Osteocyte (in vitro differentiated cells): ENCODE data around the gene COLQ. TPM values are rescaled to one million over a fixed set of nuclear protein-coding genes. Genes with fewer than 3 reads are reported as not detected.

Source experiments
- DNase-seq: peaks from one replicate; pipeline ENCODE4 v3.0.0; 2021; ENCODE audit warnings: mixed read lengths; ENCODE audit not compliant: unreplicated experiment; ENCODE audit errors: extremely low spot score
- H3K27ac Mint-ChIP-seq: one replicate; pipeline ENCODE4 v1.8.0; 2021; ENCODE audit warnings: mild to moderate bottlenecking, mixed read lengths; ENCODE audit not compliant: unreplicated experiment
- H3K27me3 Mint-ChIP-seq: one replicate; pipeline ENCODE4 v1.8.0; 2021; ENCODE audit warnings: mixed read lengths; ENCODE audit not compliant: unreplicated experiment
- H3K36me3 Mint-ChIP-seq: one replicate; pipeline ENCODE4 v1.8.0; 2021; ENCODE audit warnings: mixed read lengths; ENCODE audit not compliant: unreplicated experiment
- H3K4me1 Mint-ChIP-seq: one replicate; pipeline ENCODE4 v1.8.0; 2021; ENCODE audit warnings: mixed read lengths; ENCODE audit not compliant: unreplicated experiment
- H3K4me3 Mint-ChIP-seq: one replicate; pipeline ENCODE4 v1.8.0; 2021; ENCODE audit warnings: mild to moderate bottlenecking, moderate library complexity, mixed read lengths; ENCODE audit not compliant: unreplicated experiment
- H3K9me3 Mint-ChIP-seq: one replicate; pipeline ENCODE4 v1.8.0; 2021; ENCODE audit warnings: mixed read lengths; ENCODE audit not compliant: unreplicated experiment
- CTCF ChIP-seq: fragments of 200-600 bp; sonication (generic); IDR thresholded peaks from 2 replicates; pipeline ENCODE4 v1.5.0; 2021; ENCODE audit warnings: antibody characterized with exemption, mild to moderate bottlenecking, moderate library complexity
- total RNA-seq: library from RNA; stranded (reverse); gene quantifications from 2 replicates; pipeline ENCODE4 v1.2.1, GENCODE V29; 2021

COLQ gene
- total RNA-seq, 1 donor from 2014 or later = 2.6 TPM

DNA sequence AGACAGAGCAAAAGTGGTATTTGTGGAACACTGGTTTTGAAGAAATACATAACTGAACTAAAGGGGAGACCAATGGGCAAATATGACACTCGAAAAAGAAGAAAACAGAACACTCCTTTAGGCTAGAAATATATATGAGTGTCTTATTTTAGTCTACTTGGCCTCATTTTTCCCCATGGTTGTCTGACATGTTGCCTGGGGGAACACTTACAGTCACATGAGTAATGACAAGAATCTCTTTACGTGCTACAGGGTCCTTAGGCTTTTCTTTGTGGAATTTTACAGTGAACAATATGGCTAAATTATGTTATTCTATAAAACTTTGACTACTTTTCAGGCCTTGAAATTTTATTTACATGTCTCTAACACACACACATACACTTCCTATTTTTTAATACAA lies 111.7 kb downstream of the COLQ start:
- H3K27ac Mint-ChIP-seq = no peak overlapping the region
- H3K36me3 Mint-ChIP-seq = peaks cover 38% of the 10 kb centered on the region
- no peaks in the 10 kb centered on the region for H3K27me3 Mint-ChIP-seq
- no peak overlapping the region for H3K4me3 Mint-ChIP-seq
- TF ChIP-seq CTCF = no peak
- H3K9me3 Mint-ChIP-seq = no peaks in the 10 kb centered on the region
- no peaks in the 10 kb centered on the region for H3K4me1 Mint-ChIP-seq
- no peak for DNase-seq

GRCh38 chr3:15409239-15409638 lies 112.3 kb downstream of the COLQ start:
- no peak overlapping the region for H3K27ac Mint-ChIP-seq
- H3K4me3 Mint-ChIP-seq = no peak overlapping the region
- no peaks in the 10 kb centered on the region for H3K4me1 Mint-ChIP-seq
- no peak for DNase-seq
- H3K9me3 Mint-ChIP-seq = no peaks in the 10 kb centered on the region
- no peak for TF ChIP-seq CTCF
- peaks cover 34% of the 10 kb centered on the region for H3K36me3 Mint-ChIP-seq
- H3K27me3 Mint-ChIP-seq = no peaks in the 10 kb centered on the region

- Mint-ChIP-seq H3K9me3 (no peaks in the 10 kb centered on the region), H3K27ac (no peak overlapping the region), H3K4me3 (no peak overlapping the region), H3K36me3 (peaks cover 12% of the 10 kb centered on the region), H3K27me3 (no peaks in the 10 kb centered on the region), H3K4me1 (no peaks in the 10 kb centered on the region)
- peak; percentile 73 for TF ChIP-seq CTCF
- DNase-seq = no peak
Observed at GRCh38 chr3:15405448-15406050, 116.0 kb downstream of the COLQ start.

- Mint-ChIP-seq H3K4me1 (no peaks in the 10 kb centered on the region), H3K27ac (no peak overlapping the region), H3K36me3 (peaks cover 10% of the 10 kb centered on the region), H3K27me3 (no peaks in the 10 kb centered on the region), H3K4me3 (no peak overlapping the region), H3K9me3 (no peaks in the 10 kb centered on the region)
- TF ChIP-seq CTCF = no peak
- DNase-seq = no peak
Observed at GRCh38 chr3:15404767-15405166, 116.7 kb downstream of the COLQ start.

DNA sequence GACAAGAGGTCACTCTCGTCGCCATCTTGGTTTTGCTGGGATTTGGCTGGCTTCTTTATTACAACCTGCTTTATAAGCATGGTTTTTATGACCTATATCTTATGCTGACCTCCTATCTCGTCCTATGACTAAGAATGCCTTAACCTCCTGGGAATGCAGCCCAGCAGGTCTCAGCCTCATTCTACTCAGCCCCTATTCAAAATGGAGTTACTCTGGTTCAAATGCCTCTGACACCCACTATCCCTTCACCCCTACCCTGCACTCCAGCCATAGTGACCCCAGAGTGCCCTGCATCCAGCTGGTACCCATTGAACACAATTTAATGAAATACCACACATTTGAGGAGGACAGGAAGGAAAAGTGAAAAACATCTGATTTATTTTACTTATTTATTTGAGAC lies 117.5 kb downstream of the COLQ start:
- H3K4me1 Mint-ChIP-seq = no peaks in the 10 kb centered on the region
- no peak overlapping the region for H3K4me3 Mint-ChIP-seq
- H3K9me3 Mint-ChIP-seq = no peaks in the 10 kb centered on the region
- TF ChIP-seq CTCF = no peak
- DNase-seq = peak; percentile 34
- no peaks in the 10 kb centered on the region for H3K27me3 Mint-ChIP-seq
- H3K36me3 Mint-ChIP-seq = peaks cover 6% of the 10 kb centered on the region
- H3K27ac Mint-ChIP-seq = no peak overlapping the region
